Measurements from ENCODE around the gene ANKRD13C.

Gene ANKRD13C

DNA sequence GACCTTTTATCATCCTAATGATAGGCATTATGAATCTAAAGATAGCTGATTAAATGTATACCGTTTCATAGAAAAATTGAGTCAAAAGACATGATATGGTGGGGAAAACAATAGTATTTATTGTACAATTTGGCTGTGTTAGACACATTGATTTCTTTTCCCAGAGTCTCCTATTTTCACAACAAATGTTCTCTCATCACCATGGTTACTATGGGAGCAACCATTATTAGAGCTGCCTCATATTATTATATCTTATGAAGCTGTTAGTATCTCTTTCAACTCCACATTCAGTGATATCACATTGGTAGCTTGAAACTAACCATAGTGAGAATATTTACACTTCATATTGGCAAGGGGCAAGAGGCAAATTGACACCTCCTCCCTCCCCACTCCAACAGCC lies 45.8 kb upstream of the ANKRD13C start:
- no peak for ATAC-seq
- no peak for TF ChIP-seq ZNF8 (CRISPR knock-in tag; IDR thresholded peaks at IDR 0.05)
- TF ChIP-seq, protein P1, sequence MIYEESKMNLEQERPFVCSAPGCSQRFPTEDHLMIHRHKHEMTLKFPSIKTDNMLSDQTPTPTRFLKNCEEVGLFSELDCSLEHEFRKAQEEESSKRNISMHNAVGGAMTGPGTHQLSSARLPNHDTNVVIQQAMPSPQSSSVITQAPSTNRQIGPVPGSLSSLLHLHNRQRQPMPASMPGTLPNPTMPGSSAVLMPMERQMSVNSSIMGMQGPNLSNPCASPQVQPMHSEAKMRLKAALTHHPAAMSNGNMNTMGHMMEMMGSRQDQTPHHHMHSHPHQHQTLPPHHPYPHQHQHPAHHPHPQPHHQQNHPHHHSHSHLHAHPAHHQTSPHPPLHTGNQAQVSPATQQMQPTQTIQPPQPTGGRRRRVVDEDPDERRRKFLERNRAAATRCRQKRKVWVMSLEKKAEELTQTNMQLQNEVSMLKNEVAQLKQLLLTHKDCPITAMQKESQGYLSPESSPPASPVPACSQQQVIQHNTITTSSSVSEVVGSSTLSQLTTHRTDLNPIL (CRISPR knock-in tag; IDR thresholded peaks at IDR 0.05; ENCODE audit: low read depth): no peak
- no peak for TF ChIP-seq ZFP3 (CRISPR knock-in tag; IDR thresholded peaks at IDR 0.05)
- TF ChIP-seq, protein P2, sequence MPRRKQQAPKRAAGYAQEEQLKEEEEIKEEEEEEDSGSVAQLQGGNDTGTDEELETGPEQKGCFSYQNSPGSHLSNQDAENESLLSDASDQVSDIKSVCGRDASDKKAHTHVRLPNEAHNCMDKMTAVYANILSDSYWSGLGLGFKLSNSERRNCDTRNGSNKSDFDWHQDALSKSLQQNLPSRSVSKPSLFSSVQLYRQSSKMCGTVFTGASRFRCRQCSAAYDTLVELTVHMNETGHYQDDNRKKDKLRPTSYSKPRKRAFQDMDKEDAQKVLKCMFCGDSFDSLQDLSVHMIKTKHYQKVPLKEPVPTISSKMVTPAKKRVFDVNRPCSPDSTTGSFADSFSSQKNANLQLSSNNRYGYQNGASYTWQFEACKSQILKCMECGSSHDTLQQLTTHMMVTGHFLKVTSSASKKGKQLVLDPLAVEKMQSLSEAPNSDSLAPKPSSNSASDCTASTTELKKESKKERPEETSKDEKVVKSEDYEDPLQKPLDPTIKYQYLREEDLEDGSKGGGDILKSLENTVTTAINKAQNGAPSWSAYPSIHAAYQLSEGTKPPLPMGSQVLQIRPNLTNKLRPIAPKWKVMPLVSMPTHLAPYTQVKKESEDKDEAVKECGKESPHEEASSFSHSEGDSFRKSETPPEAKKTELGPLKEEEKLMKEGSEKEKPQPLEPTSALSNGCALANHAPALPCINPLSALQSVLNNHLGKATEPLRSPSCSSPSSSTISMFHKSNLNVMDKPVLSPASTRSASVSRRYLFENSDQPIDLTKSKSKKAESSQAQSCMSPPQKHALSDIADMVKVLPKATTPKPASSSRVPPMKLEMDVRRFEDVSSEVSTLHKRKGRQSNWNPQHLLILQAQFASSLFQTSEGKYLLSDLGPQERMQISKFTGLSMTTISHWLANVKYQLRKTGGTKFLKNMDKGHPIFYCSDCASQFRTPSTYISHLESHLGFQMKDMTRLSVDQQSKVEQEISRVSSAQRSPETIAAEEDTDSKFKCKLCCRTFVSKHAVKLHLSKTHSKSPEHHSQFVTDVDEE (CRISPR knock-in tag; IDR thresholded peaks at IDR 0.05): no peak
- TF ChIP-seq ZNF565 (CRISPR knock-in tag; conservative IDR thresholded peaks at IDR 0.05; ENCODE audit: low read depth): no peak
- no peak for TF ChIP-seq CSDC2 (CRISPR knock-in tag; IDR thresholded peaks at IDR 0.05)
- TF ChIP-seq, protein P3, sequence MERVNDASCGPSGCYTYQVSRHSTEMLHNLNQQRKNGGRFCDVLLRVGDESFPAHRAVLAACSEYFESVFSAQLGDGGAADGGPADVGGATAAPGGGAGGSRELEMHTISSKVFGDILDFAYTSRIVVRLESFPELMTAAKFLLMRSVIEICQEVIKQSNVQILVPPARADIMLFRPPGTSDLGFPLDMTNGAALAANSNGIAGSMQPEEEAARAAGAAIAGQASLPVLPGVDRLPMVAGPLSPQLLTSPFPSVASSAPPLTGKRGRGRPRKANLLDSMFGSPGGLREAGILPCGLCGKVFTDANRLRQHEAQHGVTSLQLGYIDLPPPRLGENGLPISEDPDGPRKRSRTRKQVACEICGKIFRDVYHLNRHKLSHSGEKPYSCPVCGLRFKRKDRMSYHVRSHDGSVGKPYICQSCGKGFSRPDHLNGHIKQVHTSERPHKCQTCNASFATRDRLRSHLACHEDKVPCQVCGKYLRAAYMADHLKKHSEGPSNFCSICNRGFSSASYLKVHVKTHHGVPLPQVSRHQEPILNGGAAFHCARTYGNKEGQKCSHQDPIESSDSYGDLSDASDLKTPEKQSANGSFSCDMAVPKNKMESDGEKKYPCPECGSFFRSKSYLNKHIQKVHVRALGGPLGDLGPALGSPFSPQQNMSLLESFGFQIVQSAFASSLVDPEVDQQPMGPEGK (CRISPR knock-in tag; IDR thresholded peaks at IDR 0.05; ENCODE audit: borderline replicate concordance): no peak
- TF ChIP-seq TOX (CRISPR knock-in tag; IDR thresholded peaks at IDR 0.05; ENCODE audit: borderline replicate concordance): no peak
- TF ChIP-seq ESRRG (CRISPR knock-in tag; IDR thresholded peaks at IDR 0.05): no peak
- no peak for TF ChIP-seq RARB (CRISPR knock-in tag; IDR thresholded peaks at IDR 0.05)

DNA sequence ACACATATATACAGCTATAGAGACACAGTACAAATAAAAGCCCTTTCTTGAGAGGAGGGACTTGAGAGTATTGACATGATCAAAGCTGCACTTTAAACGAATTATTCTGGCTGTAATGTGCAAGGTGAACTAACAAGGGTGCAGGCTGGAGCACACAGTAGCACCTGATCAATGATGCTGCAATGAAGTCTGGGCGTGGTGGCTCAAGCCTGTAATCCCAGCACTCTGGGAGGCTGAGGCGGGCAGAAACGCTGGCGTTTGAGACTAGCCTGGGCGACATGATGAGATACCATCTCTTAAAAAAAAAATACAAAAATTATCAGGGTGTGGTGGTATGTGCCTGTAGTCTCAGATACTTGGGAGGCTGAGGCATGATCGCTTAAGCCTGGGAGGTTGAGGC lies 42.5 kb upstream of the ANKRD13C start:
- TF ChIP-seq ZNF70 (CRISPR knock-in tag; IDR thresholded peaks at IDR 0.05): no peak
- no peak for TF ChIP-seq ISL1 (CRISPR knock-in tag; IDR thresholded peaks at IDR 0.05)
- TF ChIP-seq ZFP30 (CRISPR knock-in tag; IDR thresholded peaks at IDR 0.05): no peak
- no peak for TF ChIP-seq PPARA (CRISPR knock-in tag; IDR thresholded peaks at IDR 0.05; ENCODE audit: borderline replicate concordance)
- TF ChIP-seq ZC3H10 (CRISPR knock-in tag; IDR thresholded peaks at IDR 0.05): no peak
- no peak for TF ChIP-seq BACH2 (CRISPR knock-in tag; IDR thresholded peaks at IDR 0.05; ENCODE audit: borderline replicate concordance)
- TF ChIP-seq ESRRG (CRISPR knock-in tag; IDR thresholded peaks at IDR 0.05): no peak
- no peak for TF ChIP-seq RARB (CRISPR knock-in tag; IDR thresholded peaks at IDR 0.05)
- TF ChIP-seq, protein P4, sequence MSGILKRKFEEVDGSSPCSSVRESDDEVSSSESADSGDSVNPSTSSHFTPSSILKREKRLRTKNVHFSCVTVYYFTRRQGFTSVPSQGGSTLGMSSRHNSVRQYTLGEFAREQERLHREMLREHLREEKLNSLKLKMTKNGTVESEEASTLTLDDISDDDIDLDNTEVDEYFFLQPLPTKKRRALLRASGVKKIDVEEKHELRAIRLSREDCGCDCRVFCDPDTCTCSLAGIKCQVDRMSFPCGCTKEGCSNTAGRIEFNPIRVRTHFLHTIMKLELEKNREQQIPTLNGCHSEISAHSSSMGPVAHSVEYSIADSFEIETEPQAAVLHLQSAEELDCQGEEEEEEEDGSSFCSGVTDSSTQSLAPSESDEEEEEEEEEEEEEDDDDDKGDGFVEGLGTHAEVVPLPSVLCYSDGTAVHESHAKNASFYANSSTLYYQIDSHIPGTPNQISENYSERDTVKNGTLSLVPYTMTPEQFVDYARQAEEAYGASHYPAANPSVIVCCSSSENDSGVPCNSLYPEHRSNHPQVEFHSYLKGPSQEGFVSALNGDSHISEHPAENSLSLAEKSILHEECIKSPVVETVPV (CRISPR knock-in tag; IDR thresholded peaks at IDR 0.05): no peak
- TF ChIP-seq ARNTL (CRISPR knock-in tag; IDR thresholded peaks at IDR 0.05; ENCODE audit: borderline replicate concordance, low read depth): no peak
- TF ChIP-seq, protein P5, sequence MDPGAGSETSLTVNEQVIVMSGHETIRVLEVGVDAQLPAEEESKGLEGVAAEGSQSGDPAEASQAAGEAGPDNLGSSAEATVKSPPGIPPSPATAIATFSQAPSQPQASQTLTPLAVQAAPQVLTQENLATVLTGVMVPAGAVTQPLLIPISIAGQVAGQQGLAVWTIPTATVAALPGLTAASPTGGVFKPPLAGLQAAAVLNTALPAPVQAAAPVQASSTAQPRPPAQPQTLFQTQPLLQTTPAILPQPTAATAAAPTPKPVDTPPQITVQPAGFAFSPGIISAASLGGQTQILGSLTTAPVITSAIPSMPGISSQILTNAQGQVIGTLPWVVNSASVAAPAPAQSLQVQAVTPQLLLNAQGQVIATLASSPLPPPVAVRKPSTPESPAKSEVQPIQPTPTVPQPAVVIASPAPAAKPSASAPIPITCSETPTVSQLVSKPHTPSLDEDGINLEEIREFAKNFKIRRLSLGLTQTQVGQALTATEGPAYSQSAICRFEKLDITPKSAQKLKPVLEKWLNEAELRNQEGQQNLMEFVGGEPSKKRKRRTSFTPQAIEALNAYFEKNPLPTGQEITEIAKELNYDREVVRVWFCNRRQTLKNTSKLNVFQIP (CRISPR knock-in tag; IDR thresholded peaks at IDR 0.05; ENCODE audit: borderline replicate concordance, low read depth): no peak
- TF ChIP-seq GLIS3 (CRISPR knock-in tag; IDR thresholded peaks at IDR 0.05): no peak
- TF ChIP-seq ZNF565 (CRISPR knock-in tag; conservative IDR thresholded peaks at IDR 0.05; ENCODE audit: low read depth): no peak
- TF ChIP-seq, protein P2 (CRISPR knock-in tag; IDR thresholded peaks at IDR 0.05): no peak
- TF ChIP-seq, protein P3 (CRISPR knock-in tag; IDR thresholded peaks at IDR 0.05; ENCODE audit: borderline replicate concordance): no peak
- TF ChIP-seq ZNF8 (CRISPR knock-in tag; IDR thresholded peaks at IDR 0.05): no peak
- TF ChIP-seq TOX (CRISPR knock-in tag; IDR thresholded peaks at IDR 0.05; ENCODE audit: borderline replicate concordance): no peak
- no peak for TF ChIP-seq SNAI2 (CRISPR knock-in tag; IDR thresholded peaks at IDR 0.05)
- TF ChIP-seq ZFP3 (CRISPR knock-in tag; IDR thresholded peaks at IDR 0.05): no peak
- TF ChIP-seq, protein P1 (CRISPR knock-in tag; IDR thresholded peaks at IDR 0.05; ENCODE audit: low read depth): no peak
- ATAC-seq: no peak

Measured in SK-N-SH treated with all-trans-retinoic acid at 6 μM for 48 hours (cell line).